NCI-H2081 treated with DMSO at 0.1 percent for 48 hours (cell line): ENCODE results near the gene TMEM266.

Experiments used
- DNase-seq: peaks from one replicate; lab custom pipeline; 2025; lab: John Stamatoyannopoulos, UW

The TMEM266 gene

DNA sequence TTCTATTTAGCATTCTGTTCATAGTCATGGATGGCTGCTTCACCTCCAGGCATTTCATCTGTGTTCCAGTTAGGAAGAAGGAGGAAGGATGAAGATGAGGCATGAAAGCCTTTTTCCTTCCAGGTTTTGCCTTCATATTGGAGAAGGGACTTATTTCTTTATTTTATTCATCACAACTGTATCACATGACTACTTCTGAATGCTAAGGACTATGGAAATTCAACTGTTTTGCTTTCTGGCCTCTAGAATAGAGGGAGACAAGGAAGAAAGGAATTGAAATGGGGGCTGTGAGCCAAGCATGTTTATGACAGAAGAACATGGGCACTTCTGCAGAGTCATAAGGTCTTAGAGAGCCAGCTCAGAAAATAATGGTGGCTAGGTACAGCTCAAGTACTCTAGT, 10.4 kb downstream of the TMEM266 start:
- no peak for DNase-seq

DNA sequence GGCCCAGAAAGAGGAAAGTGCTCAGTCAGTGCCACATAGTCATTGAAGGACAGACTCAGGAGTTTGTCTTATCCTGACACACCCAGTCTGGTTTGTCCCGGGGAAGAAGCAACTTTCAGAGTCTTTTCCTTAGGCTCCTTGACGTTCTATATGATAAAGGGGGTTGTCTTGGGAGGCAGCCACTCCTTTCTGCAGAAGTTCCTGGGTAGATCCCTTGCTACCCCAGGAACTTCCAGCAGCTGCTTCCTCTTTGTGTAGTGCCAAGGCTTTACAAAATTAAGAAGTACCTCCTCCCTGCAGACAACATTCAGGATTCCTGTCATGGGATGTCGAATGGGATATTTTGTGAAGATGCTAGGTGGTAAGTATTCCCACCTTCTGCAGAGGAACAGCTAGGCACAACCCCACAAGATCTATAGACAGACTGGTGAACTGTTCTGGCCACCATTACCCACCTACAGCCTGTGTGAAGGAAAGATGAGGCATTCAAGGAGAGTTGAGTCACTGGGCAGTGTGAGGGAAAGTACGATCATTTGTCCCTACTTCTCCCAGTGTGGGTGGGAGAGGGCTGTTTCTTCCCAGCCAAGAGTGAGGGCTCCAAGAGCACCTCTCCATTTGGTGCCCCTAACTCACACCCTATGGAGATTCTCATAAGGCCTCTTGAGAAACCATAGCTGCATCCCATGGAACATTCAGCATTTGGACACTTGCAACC, 11.3 kb downstream of the TMEM266 start:
- DNase-seq, result no peak

- no peak for DNase-seq
Measured at GRCh38 chr15:76071806-76072205, 12.0 kb downstream of the TMEM266 start.

GRCh38 chr15:76073554-76073953, 13.8 kb downstream of the TMEM266 start:
- DNase-seq, result peak; percentile 25

- DNase-seq, result no peak
Measured at GRCh38 chr15:76075046-76075445, 15.3 kb downstream of the TMEM266 start.

DNA sequence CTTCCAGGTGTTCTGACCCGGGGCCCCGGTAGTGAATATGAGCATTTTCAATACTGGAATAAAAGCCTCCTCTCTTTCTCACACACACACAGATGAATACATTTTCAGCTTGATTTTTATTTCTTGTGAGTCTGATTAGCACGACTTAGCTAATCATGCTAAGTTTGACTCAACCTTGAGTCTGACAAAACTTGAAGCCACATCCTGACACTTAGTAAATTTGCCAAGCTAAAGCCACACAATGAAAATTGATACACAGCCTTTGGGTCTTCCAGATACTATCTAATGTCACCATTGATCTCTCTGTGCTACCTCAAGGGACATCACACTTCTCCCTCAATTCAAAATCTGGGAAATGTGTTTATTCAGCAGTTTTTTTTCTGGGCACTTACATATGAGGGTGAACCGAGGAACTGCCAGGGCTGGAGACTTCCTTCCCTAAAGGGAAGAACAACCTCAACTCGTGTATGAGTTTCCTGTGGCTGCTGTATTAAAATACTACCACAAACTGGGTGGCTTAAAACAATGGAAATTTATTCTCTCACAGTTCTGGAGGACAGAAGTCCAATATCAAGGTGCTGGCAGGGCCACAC, 18.6 kb downstream of the TMEM266 start:
- DNase-seq, result no peak

DNA sequence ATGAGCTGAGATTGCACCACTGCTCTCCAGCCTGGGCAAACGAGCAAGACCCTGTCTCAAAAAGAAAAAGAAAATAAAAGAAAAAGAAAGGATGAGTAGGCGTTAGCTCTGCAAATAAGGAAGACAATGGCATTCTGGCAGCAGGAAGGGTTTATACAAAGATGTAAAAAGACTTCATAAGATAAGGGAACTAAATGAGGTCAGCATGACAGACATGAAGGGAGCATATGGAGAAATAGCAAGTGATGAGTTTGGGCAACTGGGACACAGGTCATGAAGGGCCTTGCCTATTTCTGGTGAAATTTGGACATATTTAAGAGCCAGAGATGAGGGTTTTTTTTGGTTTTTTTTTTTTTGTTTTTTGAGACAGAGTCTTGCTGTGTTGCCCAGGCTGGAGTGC, 24.5 kb downstream of the TMEM266 start:
- no peak for DNase-seq

GRCh38 chr15:76098685-76099084, 38.9 kb downstream of the TMEM266 start:
- no peak for DNase-seq

GRCh38 chr15:76099388-76099787, 39.6 kb downstream of the TMEM266 start:
- DNase-seq, result no peak

DNA sequence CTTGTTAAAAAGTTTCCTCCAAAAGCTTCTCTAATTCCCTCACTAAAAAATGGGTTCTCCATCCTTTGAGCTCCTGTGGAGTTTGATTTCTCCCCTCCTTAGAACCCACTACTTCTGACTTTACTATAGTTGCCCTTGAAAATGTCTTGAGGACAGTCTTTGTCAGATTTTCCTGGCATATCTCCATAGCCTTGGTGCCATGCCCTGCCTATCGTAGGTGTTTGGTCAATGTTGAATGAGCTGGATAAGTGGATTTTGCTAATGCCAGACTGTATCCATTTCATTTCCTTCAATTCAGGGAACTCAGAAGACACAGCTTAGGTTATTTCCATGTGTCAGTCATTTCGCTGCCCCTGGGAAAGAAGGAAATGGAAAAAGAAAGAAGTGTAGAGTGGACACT, 40.6 kb downstream of the TMEM266 start:
- DNase-seq, result no peak

GRCh38 chr15:76101655-76102054, 41.9 kb downstream of the TMEM266 start:
- DNase-seq, result no peak

DNA sequence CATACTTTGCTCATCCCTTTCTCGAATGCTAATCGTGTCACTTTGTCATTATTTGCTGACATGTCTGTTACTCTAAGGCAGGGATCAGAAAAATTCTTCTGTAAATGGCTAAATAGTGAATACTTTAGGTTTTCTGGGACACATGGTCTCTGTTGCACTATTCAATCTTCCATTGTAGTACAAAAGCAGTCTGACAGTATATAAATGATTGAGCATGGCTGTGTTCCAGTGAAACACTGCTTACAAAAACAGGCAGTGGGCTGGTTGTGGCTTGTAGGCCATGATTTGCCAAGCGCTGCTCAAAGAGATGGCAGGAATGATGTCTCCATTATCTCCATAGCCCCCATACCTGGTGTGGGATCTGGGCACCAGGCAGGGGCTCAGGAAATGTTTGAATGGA, 45.6 kb downstream of the TMEM266 start:
- DNase-seq, result no peak

- no peak for DNase-seq
Measured at GRCh38 chr15:76105911-76106310, 46.1 kb downstream of the TMEM266 start.

DNA sequence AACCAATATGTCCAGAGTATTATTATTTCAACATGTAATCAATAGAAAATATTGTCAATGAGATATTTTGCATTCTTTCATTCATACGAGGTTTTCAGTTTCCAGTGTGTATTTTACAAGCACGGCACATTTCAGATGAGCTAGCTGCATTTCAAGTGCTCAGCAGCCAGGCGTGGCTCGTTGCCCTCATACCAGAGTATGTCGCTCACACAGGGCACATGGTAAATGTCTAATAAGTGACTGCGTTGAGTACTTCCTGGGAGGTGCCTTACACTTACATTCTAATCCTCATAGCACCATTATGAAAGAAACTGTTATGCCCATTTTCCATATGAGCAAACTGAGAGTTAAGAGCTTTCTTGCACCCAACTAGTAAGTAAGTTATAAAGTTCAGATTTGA, 47.4 kb downstream of the TMEM266 start:
- DNase-seq, result no peak

GRCh38 chr15:76108021-76108723, 48.4 kb downstream of the TMEM266 start:
- no peak for DNase-seq

DNA sequence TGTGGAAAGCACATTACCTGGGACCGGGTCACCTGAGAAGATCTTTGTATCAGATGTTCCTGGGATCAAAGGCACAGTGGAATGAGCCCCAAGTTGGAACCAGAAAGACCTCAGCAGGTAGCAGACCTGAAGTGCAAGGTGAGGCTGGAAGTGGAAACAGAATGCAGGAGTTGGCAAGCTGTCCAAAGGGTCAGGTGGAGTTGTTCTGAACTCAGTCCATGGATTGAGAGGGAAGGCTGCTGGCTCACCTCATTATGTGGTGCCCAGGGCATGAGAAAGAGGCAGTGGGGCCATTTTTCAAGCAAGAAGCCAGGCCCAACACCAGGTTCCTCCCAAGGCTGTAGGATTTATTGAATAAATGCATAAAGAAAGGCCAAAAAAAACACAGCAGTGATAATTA, 49.3 kb downstream of the TMEM266 start:
- DNase-seq, result no peak

DNA sequence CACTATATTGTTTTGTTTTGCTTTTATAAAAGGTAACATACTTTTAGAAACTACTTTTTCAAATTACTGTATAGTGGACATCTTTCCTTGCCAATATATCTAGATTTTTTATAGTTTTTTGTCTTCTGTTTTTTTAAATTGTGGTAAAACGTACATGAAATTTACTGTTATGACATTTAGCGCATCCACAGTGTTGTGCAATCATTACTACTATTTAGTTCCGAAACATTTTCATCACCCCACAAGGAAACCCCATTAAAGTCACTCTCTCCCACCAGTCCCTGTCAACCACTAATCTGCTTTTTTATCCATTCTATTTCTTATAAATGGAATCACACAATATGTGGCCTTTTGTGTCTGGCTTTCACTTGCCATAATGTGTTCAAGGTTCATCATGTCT, 54.8 kb downstream of the TMEM266 start:
- DNase-seq, result no peak

DNA sequence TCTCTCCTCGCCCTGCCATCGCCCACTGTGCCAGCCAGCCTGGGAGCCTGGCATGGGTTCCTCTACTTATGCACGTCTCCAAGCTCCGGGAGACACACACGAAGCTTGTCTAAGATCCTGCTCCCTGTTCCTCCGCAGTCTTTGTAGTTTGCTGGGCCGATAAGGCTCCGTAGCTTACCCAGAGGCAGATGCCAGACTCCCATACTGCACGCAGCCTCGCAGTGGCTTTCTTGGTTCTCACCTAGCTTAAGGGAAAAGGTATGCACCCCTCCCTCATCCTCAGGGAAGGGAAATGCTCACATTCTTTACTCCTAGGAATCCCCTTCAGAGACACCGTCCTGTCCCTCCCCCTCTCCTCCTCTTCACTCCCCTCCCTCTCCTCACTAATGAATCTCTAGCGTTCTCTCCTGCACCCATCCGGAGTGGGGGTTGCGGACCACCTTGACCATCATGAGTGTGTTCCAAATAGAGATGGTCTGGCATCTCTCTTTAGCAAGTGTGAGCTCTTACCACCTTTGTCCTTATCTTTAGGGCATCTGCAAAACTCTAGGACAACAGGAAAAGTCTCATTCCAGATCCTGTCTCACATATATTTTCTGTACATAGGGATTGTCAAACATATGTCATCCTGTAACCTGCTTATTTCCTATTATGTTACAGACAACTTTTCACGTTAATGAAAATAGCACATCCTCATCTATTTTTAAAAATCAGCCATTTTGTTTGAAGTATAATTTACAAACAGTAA, 56.5 kb downstream of the TMEM266 start:
- no peak for DNase-seq

GRCh38 chr15:76117181-76117580, 57.4 kb downstream of the TMEM266 start:
- no peak for DNase-seq

GRCh38 chr15:76118767-76119166, 59.0 kb downstream of the TMEM266 start:
- no peak for DNase-seq

GRCh38 chr15:76123031-76123430, 63.2 kb downstream of the TMEM266 start:
- DNase-seq, result no peak

- no peak for DNase-seq
Measured at GRCh38 chr15:76127169-76127568, 67.4 kb downstream of the TMEM266 start.

DNA sequence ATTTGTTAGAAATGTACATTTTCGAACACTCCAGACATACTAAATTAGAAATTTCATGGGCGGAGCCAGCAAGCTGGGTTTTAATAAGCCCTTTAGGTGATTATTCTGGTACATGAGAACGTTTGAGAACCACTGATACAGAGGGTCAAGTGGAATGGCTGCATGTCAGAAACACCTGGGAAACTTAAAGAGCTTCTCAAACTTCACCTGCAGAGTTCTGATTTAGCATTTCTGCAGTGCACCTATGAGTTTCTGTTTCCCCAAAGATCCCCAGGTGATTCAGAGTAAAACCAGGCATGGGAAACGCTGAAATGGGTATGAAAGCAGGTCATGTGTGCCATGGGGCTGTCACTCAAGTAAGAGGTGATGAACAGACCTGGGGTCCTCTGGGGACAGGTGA, 68.1 kb downstream of the TMEM266 start:
- no peak for DNase-seq
